ENCODE results near the gene MYADM. TPM values are rescaled to one million over a fixed set of nuclear protein-coding genes. Genes with fewer than 3 reads are reported as not detected.

MYADM gene, protein sequence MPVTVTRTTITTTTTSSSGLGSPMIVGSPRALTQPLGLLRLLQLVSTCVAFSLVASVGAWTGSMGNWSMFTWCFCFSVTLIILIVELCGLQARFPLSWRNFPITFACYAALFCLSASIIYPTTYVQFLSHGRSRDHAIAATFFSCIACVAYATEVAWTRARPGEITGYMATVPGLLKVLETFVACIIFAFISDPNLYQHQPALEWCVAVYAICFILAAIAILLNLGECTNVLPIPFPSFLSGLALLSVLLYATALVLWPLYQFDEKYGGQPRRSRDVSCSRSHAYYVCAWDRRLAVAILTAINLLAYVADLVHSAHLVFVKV
- total RNA-seq (18.5 and 18.9 TPM in 2 replicates), polyA plus RNA-seq (172 and 184 TPM in 2 replicates), polyA minus RNA-seq (56.0 and 175 TPM in 2 replicates)
- 6.7 TPM for total RNA-seq (2013)

DNA sequence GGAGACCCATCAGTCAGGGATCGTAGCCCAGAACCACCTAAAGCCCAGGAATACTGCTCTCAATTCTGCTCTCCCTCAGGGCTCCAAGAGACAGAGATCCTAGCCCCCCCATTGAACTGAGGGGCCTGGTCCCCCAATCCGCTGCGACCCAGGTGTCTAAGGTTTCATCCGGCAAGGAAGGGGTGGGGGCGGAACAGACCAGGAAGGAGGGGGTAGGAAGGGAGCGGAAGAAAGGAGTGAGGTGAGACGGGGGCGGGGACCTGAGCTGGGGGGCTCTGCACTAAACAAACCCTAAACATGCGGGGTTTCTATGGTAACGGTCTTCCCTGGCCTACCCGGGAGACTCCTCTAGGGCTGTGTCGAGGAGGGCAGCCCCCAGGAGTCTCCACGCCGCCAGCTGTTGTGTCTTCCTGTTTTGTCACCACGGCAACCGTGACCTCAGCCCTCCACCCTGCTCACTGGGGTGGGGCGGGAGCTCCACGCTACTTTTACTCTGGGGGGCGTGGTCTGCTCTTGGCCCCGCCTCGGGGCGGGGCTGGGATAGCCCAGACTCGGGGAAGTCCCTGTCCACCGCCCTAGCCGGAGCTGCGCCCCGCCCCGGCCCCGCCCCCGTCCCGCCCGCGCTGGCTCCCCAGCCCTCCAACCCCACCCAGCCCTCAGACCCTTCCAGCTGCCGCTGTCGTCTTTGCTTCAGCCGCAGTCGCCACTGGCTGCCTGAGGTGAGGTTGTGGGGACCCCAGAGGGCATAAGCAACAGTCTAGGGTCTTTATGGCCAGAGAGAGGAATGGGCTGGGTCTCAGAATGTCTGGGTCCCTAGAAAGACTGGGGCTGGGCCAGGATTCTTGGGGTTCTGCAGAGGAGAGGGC is at the start of gene MYADM:
MYADM (plus strand) TSS at position 659 of the 866 bp plus-strand sequence. CDS start 5,647 bp downstream, outside the sequence.
- Histone ChIP-seq H2AFZ (ENCODE audit: insufficient read depth, low read depth, low read length, poor library complexity, severe bottlenecking) (peak within 1 kb of the TSS; percentile 43), H3K9me3 (ENCODE audit: control extremely low read depth in 1 of 3, control insufficient read depth in 2 of 3, insufficient read depth in 1 of 3, low read length in 2 of 3) (peaks cover 0 to 16% (median 2%) of the 10 kb centered on the region in 3 donors), H3K4me3 (ENCODE audit: control extremely low read depth in 1 of 5, extremely low read depth in 1 of 5, insufficient read depth in 1 of 5, low read depth in 2 of 5, low read length in 4 of 5) (peak within 1 kb of the TSS; percentile 82 to 100 (median 90)), H3K9ac (ENCODE audit: low read length) (peak within 1 kb of the TSS; percentile 97), H3K79me2 (ENCODE audit: control insufficient read depth, insufficient read depth, low read length) (peaks cover 17% of the 10 kb centered on the region), H3K27me3 (replicated peaks in 1 of 4; ENCODE audit: control extremely low read depth in 1 of 4, control insufficient read depth in 3 of 4, insufficient read depth in 4 of 4, low read length in 3 of 4) (no peaks in the 10 kb centered on the region), H3K27ac (ENCODE audit: low read length in 2 of 2) (peak within 1 kb of the TSS; percentile 98 to 99), H3K4me2 (replicated peaks; ENCODE audit: low read depth, low read length, poor library complexity, severe bottlenecking) (peak within 1 kb of the TSS; percentile 97), H4K20me1 (ENCODE audit: control insufficient read depth, insufficient read depth, low read length, poor library complexity, severe bottlenecking) (peaks cover 35% of the 10 kb centered on the region), H3K4me1 (ENCODE audit: control insufficient read depth in 2 of 2, insufficient read depth in 2 of 2, low read length in 2 of 2) (peaks cover 33 to 59% of the 10 kb centered on the region in 2 donors), H3K36me3 (replicated peaks in 1 of 2; ENCODE audit: control extremely low read depth in 1 of 2, control insufficient read depth in 1 of 2, extremely low read depth in 1 of 2, insufficient read depth in 2 of 2, low read length in 1 of 2) (no peaks in the 10 kb centered on the region)
- no peaks in the 10 kb centered on the region for H3K27me3 Mint-ChIP-seq
- H3K27ac Mint-ChIP-seq = peak within 1 kb of the TSS; percentile 99
- DNase-seq = peak; percentile 100
- no peaks in the 10 kb centered on the region for H3K9me3 Mint-ChIP-seq (ENCODE audit: insufficient read depth)
- H3K4me1 Mint-ChIP-seq = peaks cover 38% of the 10 kb centered on the region
- TF ChIP-seq, protein P1, sequence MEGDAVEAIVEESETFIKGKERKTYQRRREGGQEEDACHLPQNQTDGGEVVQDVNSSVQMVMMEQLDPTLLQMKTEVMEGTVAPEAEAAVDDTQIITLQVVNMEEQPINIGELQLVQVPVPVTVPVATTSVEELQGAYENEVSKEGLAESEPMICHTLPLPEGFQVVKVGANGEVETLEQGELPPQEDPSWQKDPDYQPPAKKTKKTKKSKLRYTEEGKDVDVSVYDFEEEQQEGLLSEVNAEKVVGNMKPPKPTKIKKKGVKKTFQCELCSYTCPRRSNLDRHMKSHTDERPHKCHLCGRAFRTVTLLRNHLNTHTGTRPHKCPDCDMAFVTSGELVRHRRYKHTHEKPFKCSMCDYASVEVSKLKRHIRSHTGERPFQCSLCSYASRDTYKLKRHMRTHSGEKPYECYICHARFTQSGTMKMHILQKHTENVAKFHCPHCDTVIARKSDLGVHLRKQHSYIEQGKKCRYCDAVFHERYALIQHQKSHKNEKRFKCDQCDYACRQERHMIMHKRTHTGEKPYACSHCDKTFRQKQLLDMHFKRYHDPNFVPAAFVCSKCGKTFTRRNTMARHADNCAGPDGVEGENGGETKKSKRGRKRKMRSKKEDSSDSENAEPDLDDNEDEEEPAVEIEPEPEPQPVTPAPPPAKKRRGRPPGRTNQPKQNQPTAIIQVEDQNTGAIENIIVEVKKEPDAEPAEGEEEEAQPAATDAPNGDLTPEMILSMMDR (IDR thresholded peaks at IDR 0.05) = no peak
- no peak for TF ChIP-seq EZH2 (IDR thresholded peaks at IDR 0.05; ENCODE audit: borderline replicate concordance, insufficient read depth, low read depth, low read length, poor library complexity, severe bottlenecking)
- WGBS (ENCODE audit: insufficient coverage) = 5% methylated on average over 25 of the region's 37 CpGs
- intact Hi-C loops (cut with micrococcal nuclease) = loop anchor here (1.0 to 5.0 kb wide), 8 partner anchors 12 to 1695 kb away; partner anchors contain the start of genes KMT5C, LENG9, NDUFA3 and PRPF31
- H3K4me3 Mint-ChIP-seq = peak within 1 kb of the TSS; percentile 92
- CTCF ChIA-PET = interaction anchor here (0.9 to 1.3 kb wide), 3 partner anchors 10 to 14 kb away, joined by 5 read pairs; partner anchors contain the start of gene PRKCG
- POLR2A ChIA-PET = interaction anchor here (0.5 to 0.7 kb wide), 3 partner anchors 21 to 1678 kb away, joined by 3 to 11 read pairs (median 3); no protein-coding TSS in a partner anchor
- peak; percentile 77 for ATAC-seq (ENCODE audit: low read depth)

Data from B cell (primary cell).